HCT116 (cell line): ENCODE measurements around the gene ABHD12.

Experiments
- EZH2 ChIP-seq: fragments of 200-600 bp; sonication (generic); IDR thresholded peaks from 2 replicates; pipeline ENCODE4 v1.6.1; 2017; ENCODE audit warnings: antibody characterized with exemption, mixed run types
- POLR2A ChIP-seq: IDR thresholded peaks from 2 replicates; pipeline ENCODE4 v1.7.0; 2011; ENCODE audit warnings: borderline replicate concordance; ENCODE audit not compliant: insufficient read depth, insufficient read length; ENCODE audit errors: extremely low read depth
- POLR2AphosphoS5 ChIP-seq: IDR thresholded peaks from 2 replicates; pipeline ENCODE4 v1.6.1; 2011; ENCODE audit warnings: mild to moderate bottlenecking, low read depth, low read length, moderate library complexity
- RAD21 ChIP-seq: IDR thresholded peaks from 2 replicates; pipeline ENCODE4 v1.6.1; 2012; ENCODE audit warnings: low read depth, mild to moderate bottlenecking
- SP1 ChIP-seq: IDR thresholded peaks from 2 replicates; pipeline ENCODE4 v1.6.1; 2012; ENCODE audit warnings: low read depth
- TCF7L2 ChIP-seq: IDR thresholded peaks from 2 replicates; pipeline ENCODE4 v1.7.0; 2011; ENCODE audit warnings: borderline replicate concordance, inconsistent platforms; ENCODE audit not compliant: insufficient read depth, insufficient read length; ENCODE audit errors: extremely low read depth
- YY1 ChIP-seq: IDR thresholded peaks from 2 replicates; pipeline ENCODE4 v1.6.1; 2011; ENCODE audit warnings: low read length, low read depth, moderate library complexity, mild to moderate bottlenecking; ENCODE audit not compliant: insufficient replicate concordance; ENCODE audit errors: extremely low read depth
- ZNF274 ChIP-seq: fragments of 200-500 bp; sonication (Bioruptor generic); IDR thresholded peaks from 2 replicates; pipeline ENCODE4 v1.6.1; 2014; ENCODE audit warnings: mild to moderate bottlenecking, low read depth, low read length, inconsistent platforms
- TF ChIP-seq, protein P1 (sequence below), 3 experiments: fragments of 200-600 bp in 1 of 3; sonication (generic) in 1 of 3; IDR thresholded peaks in 2 of 3; conservative IDR thresholded peaks in 1 of 3; 2 replicates each; pipeline ENCODE4 v1.5.1; 2012 to 2017; ENCODE audit warnings: low read depth in 2 of 3, low read length in 2 of 3, antibody characterized with exemption in 1 of 3, borderline replicate concordance in 1 of 3, control low read depth in 1 of 3, mild to moderate bottlenecking in 1 of 3, mixed read lengths in 1 of 3, mixed run types in 1 of 3, moderate library complexity in 1 of 3; ENCODE audit not compliant: insufficient read depth in 1 of 3
- TF ChIP-seq, protein P2 (sequence below): IDR thresholded peaks from 2 replicates; pipeline ENCODE4 v1.6.1; 2012
- TF ChIP-seq, protein P3 (sequence below): IDR thresholded peaks from 2 replicates; pipeline ENCODE4 v1.6.1; 2012; ENCODE audit warnings: low read depth
- TF ChIP-seq, protein P4 (sequence below): IDR thresholded peaks from 2 replicates; pipeline ENCODE4 v1.6.1; 2012

DNA sequence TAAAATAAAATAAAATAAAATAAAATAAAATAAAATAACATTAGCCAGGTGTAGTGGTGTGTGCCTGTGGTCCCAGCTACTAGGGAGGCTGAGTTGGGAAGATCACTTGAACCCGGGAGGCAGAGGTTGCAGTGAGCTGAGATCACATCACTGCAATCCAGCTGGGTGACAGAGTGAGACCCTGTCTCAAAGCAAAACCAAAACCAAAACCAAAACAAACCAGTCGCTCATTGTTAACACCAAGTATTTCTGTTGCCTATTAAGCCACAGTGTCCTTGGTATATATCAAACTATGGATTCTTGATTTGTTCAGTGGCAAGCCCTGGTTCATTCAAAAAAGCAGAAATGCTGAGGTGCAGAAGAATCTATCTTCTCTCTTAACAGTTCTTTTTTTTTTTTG is 77.0 kb downstream of the ABHD12 start:
- TF ChIP-seq, protein P1, sequence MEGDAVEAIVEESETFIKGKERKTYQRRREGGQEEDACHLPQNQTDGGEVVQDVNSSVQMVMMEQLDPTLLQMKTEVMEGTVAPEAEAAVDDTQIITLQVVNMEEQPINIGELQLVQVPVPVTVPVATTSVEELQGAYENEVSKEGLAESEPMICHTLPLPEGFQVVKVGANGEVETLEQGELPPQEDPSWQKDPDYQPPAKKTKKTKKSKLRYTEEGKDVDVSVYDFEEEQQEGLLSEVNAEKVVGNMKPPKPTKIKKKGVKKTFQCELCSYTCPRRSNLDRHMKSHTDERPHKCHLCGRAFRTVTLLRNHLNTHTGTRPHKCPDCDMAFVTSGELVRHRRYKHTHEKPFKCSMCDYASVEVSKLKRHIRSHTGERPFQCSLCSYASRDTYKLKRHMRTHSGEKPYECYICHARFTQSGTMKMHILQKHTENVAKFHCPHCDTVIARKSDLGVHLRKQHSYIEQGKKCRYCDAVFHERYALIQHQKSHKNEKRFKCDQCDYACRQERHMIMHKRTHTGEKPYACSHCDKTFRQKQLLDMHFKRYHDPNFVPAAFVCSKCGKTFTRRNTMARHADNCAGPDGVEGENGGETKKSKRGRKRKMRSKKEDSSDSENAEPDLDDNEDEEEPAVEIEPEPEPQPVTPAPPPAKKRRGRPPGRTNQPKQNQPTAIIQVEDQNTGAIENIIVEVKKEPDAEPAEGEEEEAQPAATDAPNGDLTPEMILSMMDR (IDR thresholded peaks at IDR 0.05 in 2 of 3, conservative IDR thresholded peaks at IDR 0.05 in 1 of 3; ENCODE audit: borderline replicate concordance in 1 of 3, insufficient read depth in 1 of 3, low read depth in 2 of 3, low read length in 2 of 3): no peak
- TF ChIP-seq, protein P2, sequence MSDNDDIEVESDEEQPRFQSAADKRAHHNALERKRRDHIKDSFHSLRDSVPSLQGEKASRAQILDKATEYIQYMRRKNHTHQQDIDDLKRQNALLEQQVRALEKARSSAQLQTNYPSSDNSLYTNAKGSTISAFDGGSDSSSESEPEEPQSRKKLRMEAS: no peak
- no peak for TF ChIP-seq YY1
- TF ChIP-seq POLR2A: no peak
- no peak for TF ChIP-seq EZH2
- TF ChIP-seq RAD21: no peak
- TF ChIP-seq ZNF274: no peak
- no peak for TF ChIP-seq POLR2AphosphoS5
- TF ChIP-seq, protein P3, sequence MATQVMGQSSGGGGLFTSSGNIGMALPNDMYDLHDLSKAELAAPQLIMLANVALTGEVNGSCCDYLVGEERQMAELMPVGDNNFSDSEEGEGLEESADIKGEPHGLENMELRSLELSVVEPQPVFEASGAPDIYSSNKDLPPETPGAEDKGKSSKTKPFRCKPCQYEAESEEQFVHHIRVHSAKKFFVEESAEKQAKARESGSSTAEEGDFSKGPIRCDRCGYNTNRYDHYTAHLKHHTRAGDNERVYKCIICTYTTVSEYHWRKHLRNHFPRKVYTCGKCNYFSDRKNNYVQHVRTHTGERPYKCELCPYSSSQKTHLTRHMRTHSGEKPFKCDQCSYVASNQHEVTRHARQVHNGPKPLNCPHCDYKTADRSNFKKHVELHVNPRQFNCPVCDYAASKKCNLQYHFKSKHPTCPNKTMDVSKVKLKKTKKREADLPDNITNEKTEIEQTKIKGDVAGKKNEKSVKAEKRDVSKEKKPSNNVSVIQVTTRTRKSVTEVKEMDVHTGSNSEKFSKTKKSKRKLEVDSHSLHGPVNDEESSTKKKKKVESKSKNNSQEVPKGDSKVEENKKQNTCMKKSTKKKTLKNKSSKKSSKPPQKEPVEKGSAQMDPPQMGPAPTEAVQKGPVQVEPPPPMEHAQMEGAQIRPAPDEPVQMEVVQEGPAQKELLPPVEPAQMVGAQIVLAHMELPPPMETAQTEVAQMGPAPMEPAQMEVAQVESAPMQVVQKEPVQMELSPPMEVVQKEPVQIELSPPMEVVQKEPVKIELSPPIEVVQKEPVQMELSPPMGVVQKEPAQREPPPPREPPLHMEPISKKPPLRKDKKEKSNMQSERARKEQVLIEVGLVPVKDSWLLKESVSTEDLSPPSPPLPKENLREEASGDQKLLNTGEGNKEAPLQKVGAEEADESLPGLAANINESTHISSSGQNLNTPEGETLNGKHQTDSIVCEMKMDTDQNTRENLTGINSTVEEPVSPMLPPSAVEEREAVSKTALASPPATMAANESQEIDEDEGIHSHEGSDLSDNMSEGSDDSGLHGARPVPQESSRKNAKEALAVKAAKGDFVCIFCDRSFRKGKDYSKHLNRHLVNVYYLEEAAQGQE: no peak
- TF ChIP-seq TCF7L2: no peak
- TF ChIP-seq SP1: no peak
- TF ChIP-seq, protein P4, sequence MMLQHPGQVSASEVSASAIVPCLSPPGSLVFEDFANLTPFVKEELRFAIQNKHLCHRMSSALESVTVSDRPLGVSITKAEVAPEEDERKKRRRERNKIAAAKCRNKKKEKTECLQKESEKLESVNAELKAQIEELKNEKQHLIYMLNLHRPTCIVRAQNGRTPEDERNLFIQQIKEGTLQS: no peak
